ENCODE results near the gene TGM1.
A peak's percentile ranks its signal among the peaks of the same experiment; 100 is the strongest.

GRCh38 chr14:24232645-24233537 is 30.1 kb downstream of the TGM1 start, which contains the start of gene GMPR2:
- TF ChIP-seq POU2F2 (IDR thresholded peaks at IDR 0.05; ENCODE audit: low read depth, low read length) (0 out of 2 replicates have a peak, but pooled peaks have one; percentile 16), TAF1 (IDR thresholded peaks at IDR 0.05; ENCODE audit: low read depth, low read length) (peak; percentile 12), POLR2A (IDR thresholded peaks at IDR 0.05; ENCODE audit: low read depth, low read length) (no peak; the same call in 1 of the 2 replicates), POLR2AphosphoS5 (IDR thresholded peaks at IDR 0.05; ENCODE audit: low read depth, low read length) (no peak; the same call in 1 of the 2 replicates), PAX5 (IDR thresholded peaks at IDR 0.05; ENCODE audit: insufficient read depth, low read length, severe bottlenecking) (no peak), SPI1 (IDR thresholded peaks at IDR 0.05; ENCODE audit: low read depth, low read length) (peak; percentile 50; the same call in 1 of the 2 replicates)

All from GM12891 (cell line).